Left ventricle myocardium inferior (tissue), 1 donor: ENCODE data around the gene JUP. TPM values are rescaled to one million over a fixed set of nuclear protein-coding genes. Genes with fewer than 3 reads are reported as not detected.

Experiments
- DNase-seq: peaks from one replicate; pipeline ENCODE4 v3.0.0-alpha.2; 2020
- H3K27ac ChIP-seq: fragments of 200-600 bp; replicated peaks from 2 replicates; pipeline ENCODE4 v1.8.0; 2021
- H3K27me3 ChIP-seq: fragments of 200-600 bp; 2 replicates; pipeline ENCODE4 v1.8.0; 2021; ENCODE audit warnings: low read depth
- H3K36me3 ChIP-seq: fragments of 200-600 bp; 2 replicates; pipeline ENCODE4 v1.8.0; 2021
- H3K4me1 ChIP-seq: fragments of 200-600 bp; 2 replicates; pipeline ENCODE4 v1.8.0; 2021
- H3K4me3 ChIP-seq: fragments of 200-600 bp; 2 replicates; pipeline ENCODE4 v1.8.0; 2021; ENCODE audit warnings: mild to moderate bottlenecking, moderate library complexity
- H3K9me3 ChIP-seq: fragments of 200-600 bp; replicated peaks from 2 replicates; pipeline ENCODE4 v1.8.0; 2021
- CTCF ChIP-seq: fragments of 200-600 bp; IDR thresholded peaks from 2 replicates; pipeline ENCODE4 v1.8.0; 2021; ENCODE audit warnings: antibody characterized with exemption, mild to moderate bottlenecking, borderline replicate concordance
- intact Hi-C: fragments of 100-400 bp; cut with micrococcal nuclease; formaldehyde crosslinking; loops from one replicate; pipeline ENCODE4 v1.11.0; 2022
- total RNA-seq: library from RNA; stranded (reverse); fragmentation: NEBNext Ultra II Directional; extraction: Animal tissue kit (Norgen Biotek cat#: 25700); gene quantifications from one replicate; pipeline ENCODE4 v1.2.1, GENCODE V29; 2021
- donor health status: DM: no; HTN: yes; CAD: no; lungs with severe emphysema.

The JUP gene
- total RNA-seq, 1 donor from 2014 or later: 160 TPM

DNA sequence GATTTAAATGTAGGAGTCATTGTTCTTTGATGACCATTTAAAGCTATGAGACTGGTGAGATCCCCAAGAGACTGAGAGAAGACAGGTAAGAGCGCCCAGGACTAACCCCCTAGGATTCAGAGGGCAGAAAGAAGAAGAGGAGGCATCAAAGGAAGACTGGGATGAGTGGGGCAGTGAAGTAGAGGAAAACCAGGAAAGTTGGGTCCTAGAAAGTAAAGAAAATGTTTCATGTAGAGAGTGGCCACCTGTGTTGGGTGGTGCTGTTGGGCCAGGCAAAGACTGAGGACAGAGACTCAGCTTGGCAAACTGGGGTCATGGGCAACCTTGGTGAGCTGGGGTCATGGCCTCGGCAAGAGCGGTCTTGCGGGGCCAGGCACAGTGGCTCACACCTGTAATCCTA is 50.8 kb downstream of the JUP start:
- H3K27me3 ChIP-seq: peaks cover 68% of the 10 kb centered on the region
- no peaks in the 10 kb centered on the region for H3K36me3 ChIP-seq
- DNase-seq: no peak
- intact Hi-C loops: no loop called here
- no peak overlapping the region for H3K27ac ChIP-seq
- H3K9me3 ChIP-seq: no peaks in the 10 kb centered on the region
- no peak for TF ChIP-seq CTCF
- H3K4me1 ChIP-seq: peaks cover 27% of the 10 kb centered on the region
- H3K4me3 ChIP-seq: no peak overlapping the region

DNA sequence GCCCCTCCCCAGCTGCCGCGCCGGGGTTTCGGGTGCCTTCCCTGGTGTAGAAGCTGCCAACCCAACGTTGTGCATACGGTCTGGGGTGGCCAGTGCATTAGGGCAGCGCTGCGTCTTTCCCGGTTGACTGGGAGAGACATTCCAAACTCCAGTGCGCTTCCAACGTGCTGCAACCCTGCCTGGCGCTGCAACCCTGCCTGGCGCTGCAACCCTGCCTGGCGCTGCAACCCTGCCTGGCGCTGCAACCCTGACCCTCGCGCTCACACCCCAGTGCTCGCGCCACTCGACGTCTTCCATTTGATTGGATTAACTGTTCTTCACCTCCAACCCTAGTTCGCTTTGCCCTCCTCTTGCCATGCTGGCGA is 51.6 kb downstream of the JUP start:
- peaks cover 76% of the 10 kb centered on the region for H3K27me3 ChIP-seq
- DNase-seq: no peak
- intact Hi-C loops: no loop called here
- H3K9me3 ChIP-seq: no peaks in the 10 kb centered on the region
- peaks cover 27% of the 10 kb centered on the region for H3K4me1 ChIP-seq
- H3K36me3 ChIP-seq: no peaks in the 10 kb centered on the region
- peak overlapping the region; percentile 67 for H3K4me3 ChIP-seq
- TF ChIP-seq CTCF: no peak
- H3K27ac ChIP-seq: no peak overlapping the region

DNA sequence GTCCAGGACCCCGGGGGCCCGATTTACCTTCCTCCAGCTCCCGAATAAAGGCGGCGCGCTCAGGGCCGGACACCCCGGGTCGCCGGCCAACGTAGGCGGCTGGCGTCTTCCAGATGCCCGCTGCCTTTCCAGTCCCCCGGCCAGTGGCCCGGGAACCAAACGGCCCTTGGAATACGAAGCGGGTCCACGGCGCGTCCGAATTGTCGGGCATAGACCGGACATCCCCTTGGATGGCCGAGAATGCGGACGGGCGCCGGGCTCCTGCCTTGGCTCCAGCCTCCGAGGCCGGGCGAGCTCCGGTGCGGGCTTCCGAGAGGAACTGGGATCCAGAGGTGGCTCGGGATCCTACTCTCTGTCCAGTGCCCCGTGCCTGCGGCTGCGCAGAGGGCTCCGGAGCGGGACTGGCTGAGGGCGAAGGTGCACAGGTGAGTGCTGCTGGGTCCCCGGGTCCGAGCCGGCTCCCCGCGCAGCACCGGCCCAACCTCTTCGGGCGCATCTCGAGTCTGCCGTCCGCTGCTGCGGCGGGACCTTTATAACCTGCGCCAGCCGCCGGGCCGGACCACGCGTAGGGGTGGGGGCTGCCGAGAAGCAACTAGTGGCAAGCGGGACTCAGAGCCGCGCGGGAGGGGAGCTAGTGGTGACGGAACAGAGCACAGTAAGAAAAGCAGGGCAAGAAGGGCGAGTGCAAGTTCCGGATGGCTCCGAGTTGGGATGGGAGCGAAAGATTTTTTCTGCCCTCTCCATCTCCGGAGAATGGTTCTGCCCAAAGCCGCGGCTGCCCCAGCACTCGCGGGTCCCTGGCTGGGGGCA is 52.2 kb downstream of the JUP start, which contains the start of gene HAP1:
HAP1 (minus strand) TSS at position 505 of the 810 bp plus-strand sequence; CDS start at position 496, 9 bp downstream.
- Histone ChIP-seq H3K4me3 (peak within 1 kb of the TSS; percentile 67), H3K4me1 (peaks cover 27% of the 10 kb centered on the region), H3K9me3 (no peaks in the 10 kb centered on the region), H3K27ac (no peak within 1 kb of the TSS), H3K27me3 (peaks cover 76% of the 10 kb centered on the region), H3K36me3 (no peaks in the 10 kb centered on the region)
- TF ChIP-seq CTCF: no peak
- intact Hi-C loops: no loop called here
- DNase-seq: no peak

- H3K4me1 ChIP-seq: peaks cover 27% of the 10 kb centered on the region
- peaks cover 76% of the 10 kb centered on the region for H3K27me3 ChIP-seq
- no peaks in the 10 kb centered on the region for H3K36me3 ChIP-seq
- H3K9me3 ChIP-seq: no peaks in the 10 kb centered on the region
- intact Hi-C loops: no loop called here
- H3K4me3 ChIP-seq: peak overlapping the region; percentile 67
- no peak overlapping the region for H3K27ac ChIP-seq
- TF ChIP-seq CTCF: no peak
- no peak for DNase-seq
Measured at GRCh38 chr17:41733348-41734138, 53.0 kb downstream of the JUP start.

- Histone ChIP-seq H3K27ac (no peak overlapping the region), H3K36me3 (no peaks in the 10 kb centered on the region), H3K4me1 (peaks cover 20% of the 10 kb centered on the region), H3K4me3 (no peak overlapping the region), H3K27me3 (peaks cover 73% of the 10 kb centered on the region), H3K9me3 (no peaks in the 10 kb centered on the region)
- DNase-seq: no peak
- no peak for TF ChIP-seq CTCF
- intact Hi-C loops: no loop called here
Measured at GRCh38 chr17:41731836-41732235, 54.7 kb downstream of the JUP start.
